GM12864 (cell line): ENCODE measurements around the gene RBFOX1.

Experiments
- DNase-seq: peaks from one replicate; pipeline ENCODE4 v3.0.0-alpha.2; 2011; ENCODE audit warnings: low read depth
- H3K4me3 ChIP-seq: 2 replicates; pipeline ENCODE4 v1.5.1; 2011; ENCODE audit warnings: mild to moderate bottlenecking, low read depth, low read length, control low read depth
- CTCF ChIP-seq: IDR thresholded peaks from 2 replicates; pipeline ENCODE4 v1.5.1; 2011; ENCODE audit warnings: low read depth, mild to moderate bottlenecking, moderate library complexity, low read length, control low read depth, inconsistent platforms; ENCODE audit errors: missing control alignments

RBFOX1 gene

GRCh38 chr16:7393680-7394079 lies 61.0 kb downstream of the RBFOX1 start:
- H3K4me3 ChIP-seq, result no peak overlapping the region
- DNase-seq, result no peak
- TF ChIP-seq CTCF, result no peak

- DNase-seq, result no peak
- TF ChIP-seq CTCF, result no peak
- H3K4me3 ChIP-seq, result no peak overlapping the region
Observed at GRCh38 chr16:7394720-7395336, 62.2 kb downstream of the RBFOX1 start.

GRCh38 chr16:7397901-7398300 lies 65.3 kb downstream of the RBFOX1 start:
- H3K4me3 ChIP-seq, result no peak overlapping the region
- DNase-seq, result no peak
- TF ChIP-seq CTCF, result no peak

GRCh38 chr16:7398536-7398935 lies 65.9 kb downstream of the RBFOX1 start:
- no peak overlapping the region for H3K4me3 ChIP-seq
- DNase-seq, result no peak
- no peak for TF ChIP-seq CTCF

- no peak for DNase-seq
- H3K4me3 ChIP-seq, result no peak overlapping the region
- no peak for TF ChIP-seq CTCF
Observed at GRCh38 chr16:7399296-7399695, 66.7 kb downstream of the RBFOX1 start.

GRCh38 chr16:7400117-7400890 lies 67.7 kb downstream of the RBFOX1 start:
- no peak for TF ChIP-seq CTCF
- DNase-seq, result no peak
- H3K4me3 ChIP-seq, result no peak overlapping the region

- TF ChIP-seq CTCF, result no peak
Observed at GRCh38 chr16:7404217-7404616, 71.6 kb downstream of the RBFOX1 start.

More at GRCh38 chr16:7404217-7404616, 71.6 kb downstream of the RBFOX1 start:
- no peak for DNase-seq
- H3K4me3 ChIP-seq, result no peak overlapping the region
